Activated CD4-positive, alpha-beta T cell treated with anti-CD3 and anti-CD28 coated beads, Interleukin-2, Interleukin-6, amounts not matched to agents 100 ng/mL and 50 ng/mL, durations not matched to agents 16 hours and 8 hours (primary cell): Measurements from ENCODE around the gene NR2F2.

Experiments
- DNase-seq: peaks from one replicate; pipeline ENCODE4 v3.0.0-alpha.2; 2020

Gene NR2F2

GRCh38 chr15:96355568-96356187 is 25.2 kb downstream of the NR2F2 start:
- no peak for DNase-seq

- peak; percentile 84 for DNase-seq
Observed at GRCh38 chr15:96356494-96357455, 26.3 kb downstream of the NR2F2 start.

GRCh38 chr15:96358001-96358801 is 27.7 kb downstream of the NR2F2 start:
- no peak for DNase-seq

- DNase-seq, result no peak
Observed at GRCh38 chr15:96358821-96359615, 28.5 kb downstream of the NR2F2 start.

GRCh38 chr15:96359616-96360521 is 29.4 kb downstream of the NR2F2 start:
- no peak for DNase-seq

GRCh38 chr15:96360581-96361308 is 30.2 kb downstream of the NR2F2 start:
- DNase-seq, result no peak

- no peak for DNase-seq
Observed at GRCh38 chr15:96361309-96362010, 31.0 kb downstream of the NR2F2 start.

- DNase-seq, result no peak
Observed at GRCh38 chr15:96362011-96362754, 31.7 kb downstream of the NR2F2 start.

- no peak for DNase-seq
Observed at GRCh38 chr15:96362755-96363651, 32.5 kb downstream of the NR2F2 start.

GRCh38 chr15:96363707-96364106 is 33.2 kb downstream of the NR2F2 start:
- no peak for DNase-seq

- DNase-seq, result no peak
Observed at GRCh38 chr15:96365781-96366525, 35.5 kb downstream of the NR2F2 start.

GRCh38 chr15:96366526-96366877 is 36.0 kb downstream of the NR2F2 start:
- DNase-seq, result no peak

- no peak for DNase-seq
Observed at GRCh38 chr15:96367311-96368200, 37.1 kb downstream of the NR2F2 start.

GRCh38 chr15:96369351-96369750 is 38.9 kb downstream of the NR2F2 start:
- DNase-seq, result no peak

- no peak for DNase-seq
Observed at GRCh38 chr15:96369825-96370621, 39.5 kb downstream of the NR2F2 start.

- no peak for DNase-seq
Observed at GRCh38 chr15:96372554-96372953, 42.1 kb downstream of the NR2F2 start.
